SK-N-SH (cell line): ENCODE data around the gene PTCH2.

Experiments used
- EP300 ChIP-seq, 2 experiments: IDR thresholded peaks; 2 replicates each; pipeline versions ENCODE4 v1.4.0 to v1.6.1; 2012; ENCODE audit warnings: borderline replicate concordance in 1 of 2, low read depth in 1 of 2, low read length in 1 of 2
- FOSL2 ChIP-seq: IDR thresholded peaks from 2 replicates; pipeline ENCODE4 v1.4.0; 2012; ENCODE audit warnings: low read depth, mild to moderate bottlenecking, moderate library complexity, borderline replicate concordance
- MEF2A ChIP-seq: IDR thresholded peaks from 2 replicates; pipeline ENCODE4 v1.4.0; 2012; ENCODE audit warnings: low read depth, borderline replicate concordance
- NRF1 ChIP-seq: IDR thresholded peaks from 2 replicates; pipeline ENCODE4 v1.6.1; 2012; ENCODE audit warnings: low read depth, mild to moderate bottlenecking, low read length
- POLR2AphosphoS5 ChIP-seq: IDR thresholded peaks from 2 replicates; pipeline ENCODE4 v1.6.1; 2012; ENCODE audit warnings: low read depth, low read length
- RCOR1 ChIP-seq: fragments of 150-350 bp; IDR thresholded peaks from 2 replicates; pipeline ENCODE4 v1.6.1; 2017; ENCODE audit warnings: antibody characterized with exemption, low read length
- RFX5 ChIP-seq: IDR thresholded peaks from 2 replicates; pipeline ENCODE4 v1.6.1; 2012; ENCODE audit warnings: mild to moderate bottlenecking, improper control_type of control experiment, low read length
- SIN3A ChIP-seq: IDR thresholded peaks from 2 replicates; pipeline ENCODE4 v1.6.1; 2012; ENCODE audit warnings: low read depth, mild to moderate bottlenecking, low read length, moderate library complexity, borderline replicate concordance
- SMC3 ChIP-seq: IDR thresholded peaks from 2 replicates; pipeline ENCODE4 v1.6.1; 2012; ENCODE audit warnings: low read depth, low read length, improper control_type of control experiment
- TAF1 ChIP-seq: IDR thresholded peaks from 2 replicates; pipeline ENCODE4 v1.6.1; 2012; ENCODE audit warnings: low read depth, mild to moderate bottlenecking, low read length, moderate library complexity, borderline replicate concordance
- ZBTB33 ChIP-seq: IDR thresholded peaks from 2 replicates; pipeline ENCODE4 v1.4.0; 2012; ENCODE audit warnings: low read depth, borderline replicate concordance
- TF ChIP-seq, protein P1 (sequence below): fragments of 200-600 bp; sonication (generic); IDR thresholded peaks from 2 replicates; pipeline ENCODE4 v1.6.1; 2017; ENCODE audit warnings: antibody characterized with exemption, mild to moderate bottlenecking, moderate library complexity
- TF ChIP-seq, protein P2 (sequence below): IDR thresholded peaks from 2 replicates; pipeline ENCODE4 v1.4.0; 2012; ENCODE audit warnings: low read depth

DNA sequence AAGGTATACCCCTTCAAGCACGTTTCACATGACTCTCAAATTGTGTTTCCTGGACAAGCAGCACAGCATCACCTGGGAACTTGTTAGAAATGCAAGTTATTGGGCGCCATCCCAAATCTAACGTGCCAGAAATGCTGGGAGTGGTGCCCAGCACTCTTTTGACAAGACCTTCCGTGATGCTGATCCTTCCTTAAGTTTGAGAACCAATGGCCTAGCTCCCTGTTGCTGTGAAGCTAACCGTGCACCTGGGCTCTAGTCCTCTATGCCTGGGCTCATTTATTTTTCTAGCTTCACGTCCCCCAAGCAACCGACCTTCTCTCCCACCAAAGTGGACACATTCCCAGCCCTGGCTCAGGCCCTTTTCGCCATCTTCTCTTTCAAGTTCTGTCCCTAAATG is 59.4 kb downstream of the PTCH2 start:
- TF ChIP-seq POLR2AphosphoS5 = no peak
- no peak for TF ChIP-seq RCOR1
- no peak for TF ChIP-seq FOSL2
- TF ChIP-seq, protein P1, sequence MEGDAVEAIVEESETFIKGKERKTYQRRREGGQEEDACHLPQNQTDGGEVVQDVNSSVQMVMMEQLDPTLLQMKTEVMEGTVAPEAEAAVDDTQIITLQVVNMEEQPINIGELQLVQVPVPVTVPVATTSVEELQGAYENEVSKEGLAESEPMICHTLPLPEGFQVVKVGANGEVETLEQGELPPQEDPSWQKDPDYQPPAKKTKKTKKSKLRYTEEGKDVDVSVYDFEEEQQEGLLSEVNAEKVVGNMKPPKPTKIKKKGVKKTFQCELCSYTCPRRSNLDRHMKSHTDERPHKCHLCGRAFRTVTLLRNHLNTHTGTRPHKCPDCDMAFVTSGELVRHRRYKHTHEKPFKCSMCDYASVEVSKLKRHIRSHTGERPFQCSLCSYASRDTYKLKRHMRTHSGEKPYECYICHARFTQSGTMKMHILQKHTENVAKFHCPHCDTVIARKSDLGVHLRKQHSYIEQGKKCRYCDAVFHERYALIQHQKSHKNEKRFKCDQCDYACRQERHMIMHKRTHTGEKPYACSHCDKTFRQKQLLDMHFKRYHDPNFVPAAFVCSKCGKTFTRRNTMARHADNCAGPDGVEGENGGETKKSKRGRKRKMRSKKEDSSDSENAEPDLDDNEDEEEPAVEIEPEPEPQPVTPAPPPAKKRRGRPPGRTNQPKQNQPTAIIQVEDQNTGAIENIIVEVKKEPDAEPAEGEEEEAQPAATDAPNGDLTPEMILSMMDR = no peak
- no peak for TF ChIP-seq MEF2A
- TF ChIP-seq SIN3A = no peak
- TF ChIP-seq, protein P2, sequence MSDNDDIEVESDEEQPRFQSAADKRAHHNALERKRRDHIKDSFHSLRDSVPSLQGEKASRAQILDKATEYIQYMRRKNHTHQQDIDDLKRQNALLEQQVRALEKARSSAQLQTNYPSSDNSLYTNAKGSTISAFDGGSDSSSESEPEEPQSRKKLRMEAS = no peak
- no peak for TF ChIP-seq EP300 (IDR thresholded peaks at IDR 0.05; ENCODE audit: borderline replicate concordance in 1 of 2, low read depth in 1 of 2, low read length in 1 of 2)
- TF ChIP-seq ZBTB33 = no peak
- no peak for TF ChIP-seq RFX5
- TF ChIP-seq TAF1 = no peak
- TF ChIP-seq NRF1 = no peak
- no peak for TF ChIP-seq SMC3
